ENCODE measurements around the gene PRKAR1B.

The PRKAR1B gene

GRCh38 chr7:712381-713138 is 14.5 kb downstream of the PRKAR1B start:
- H3K4me3 ChIP-seq (ENCODE audit: low read length), result no peak overlapping the region; the same call in 1 of the 2 replicates
- DNase-seq (ENCODE audit: low read depth), result no peak
- TF ChIP-seq CTCF (conservative IDR thresholded peaks at IDR 0.05; ENCODE audit: low read length), result no peak

GRCh38 chr7:711922-712380 is 15.1 kb downstream of the PRKAR1B start:
- H3K4me3 ChIP-seq (ENCODE audit: low read length), result no peak overlapping the region; the same call in 1 of the 2 replicates
- DNase-seq (ENCODE audit: low read depth), result no peak
- TF ChIP-seq CTCF (conservative IDR thresholded peaks at IDR 0.05; ENCODE audit: low read length), result no peak

GRCh38 chr7:711093-711921 is 15.8 kb downstream of the PRKAR1B start:
- DNase-seq (ENCODE audit: low read depth), result no peak
- no peak overlapping the region; the same call in 1 of the 2 replicates for H3K4me3 ChIP-seq (ENCODE audit: low read length)
- TF ChIP-seq CTCF (conservative IDR thresholded peaks at IDR 0.05; ENCODE audit: low read length), result no peak

GRCh38 chr7:710161-710560 is 16.9 kb downstream of the PRKAR1B start:
- DNase-seq (ENCODE audit: low read depth), result no peak
- H3K4me3 ChIP-seq (ENCODE audit: low read length), result no peak overlapping the region
- no peak for TF ChIP-seq CTCF (conservative IDR thresholded peaks at IDR 0.05; ENCODE audit: low read length)

- TF ChIP-seq CTCF (conservative IDR thresholded peaks at IDR 0.05; ENCODE audit: low read length), result no peak
- H3K4me3 ChIP-seq (ENCODE audit: low read length), result no peak overlapping the region
- DNase-seq (ENCODE audit: low read depth), result no peak
Observed at GRCh38 chr7:707296-708000, 19.6 kb downstream of the PRKAR1B start.

GRCh38 chr7:706721-707120 is 20.4 kb downstream of the PRKAR1B start:
- no peak overlapping the region for H3K4me3 ChIP-seq (ENCODE audit: low read length)
- TF ChIP-seq CTCF (conservative IDR thresholded peaks at IDR 0.05; ENCODE audit: low read length), result no peak
- no peak for DNase-seq (ENCODE audit: low read depth)

Data from AG10803 (cell line).